SKM-1 treated with dmso at 0.1 percent for 144 hours (cell line): Measurements from ENCODE around the gene AVPR2.

ENCODE experiments used
- DNase-seq: peaks from one replicate; lab custom pipeline; 2025; ENCODE audit not compliant: unreplicated experiment; lab: John Stamatoyannopoulos, UW

The AVPR2 gene

DNA sequence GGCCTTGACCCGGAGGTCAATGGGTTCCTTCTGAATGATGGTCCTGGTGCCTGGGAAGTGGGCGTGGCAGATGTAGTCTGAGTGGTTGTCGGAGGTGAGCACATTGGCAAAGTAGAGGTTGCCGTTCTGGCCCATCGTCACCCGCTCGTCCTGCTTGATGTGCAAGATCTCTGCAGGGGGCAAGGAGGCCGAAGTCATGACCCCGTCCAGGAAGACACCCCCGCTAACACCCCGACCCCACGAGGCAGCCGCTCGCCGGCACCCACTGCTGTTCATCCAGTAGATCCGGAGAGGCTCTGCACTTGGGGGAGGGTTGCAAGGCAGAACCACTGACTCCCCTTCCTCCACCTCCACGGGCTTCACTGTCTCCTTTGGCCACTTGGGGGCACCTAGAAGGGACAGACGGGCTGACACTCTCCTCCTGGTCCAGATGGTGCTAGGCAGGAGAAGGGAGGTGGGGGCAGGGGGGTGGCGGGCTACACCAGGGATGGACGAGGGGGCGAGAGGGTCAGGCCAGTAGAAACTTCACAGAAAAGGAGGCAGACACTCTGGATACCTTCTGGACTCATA is 33.6 kb upstream of the AVPR2 start:
- DNase-seq, result no peak

DNA sequence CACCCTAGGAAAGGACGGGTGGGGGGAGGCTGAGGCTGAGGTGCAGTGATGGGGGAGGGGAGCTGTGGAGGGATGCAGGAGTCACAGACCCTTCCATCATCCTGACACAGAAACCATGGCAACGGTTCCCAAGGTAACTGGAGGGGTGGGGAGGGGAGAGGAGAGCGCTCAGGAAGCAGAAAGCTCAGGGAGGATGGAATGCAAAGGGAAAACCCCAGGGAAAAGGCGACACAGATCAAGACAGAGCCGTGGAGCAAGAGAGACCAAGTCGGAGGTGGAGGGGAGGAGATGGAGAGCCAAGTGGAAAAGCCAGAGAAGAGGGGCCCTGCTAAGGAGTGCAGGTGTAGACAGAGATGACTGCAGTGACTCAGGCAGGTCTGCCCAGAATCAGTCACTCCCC is 33.0 kb upstream of the AVPR2 start:
- DNase-seq, result no peak

DNA sequence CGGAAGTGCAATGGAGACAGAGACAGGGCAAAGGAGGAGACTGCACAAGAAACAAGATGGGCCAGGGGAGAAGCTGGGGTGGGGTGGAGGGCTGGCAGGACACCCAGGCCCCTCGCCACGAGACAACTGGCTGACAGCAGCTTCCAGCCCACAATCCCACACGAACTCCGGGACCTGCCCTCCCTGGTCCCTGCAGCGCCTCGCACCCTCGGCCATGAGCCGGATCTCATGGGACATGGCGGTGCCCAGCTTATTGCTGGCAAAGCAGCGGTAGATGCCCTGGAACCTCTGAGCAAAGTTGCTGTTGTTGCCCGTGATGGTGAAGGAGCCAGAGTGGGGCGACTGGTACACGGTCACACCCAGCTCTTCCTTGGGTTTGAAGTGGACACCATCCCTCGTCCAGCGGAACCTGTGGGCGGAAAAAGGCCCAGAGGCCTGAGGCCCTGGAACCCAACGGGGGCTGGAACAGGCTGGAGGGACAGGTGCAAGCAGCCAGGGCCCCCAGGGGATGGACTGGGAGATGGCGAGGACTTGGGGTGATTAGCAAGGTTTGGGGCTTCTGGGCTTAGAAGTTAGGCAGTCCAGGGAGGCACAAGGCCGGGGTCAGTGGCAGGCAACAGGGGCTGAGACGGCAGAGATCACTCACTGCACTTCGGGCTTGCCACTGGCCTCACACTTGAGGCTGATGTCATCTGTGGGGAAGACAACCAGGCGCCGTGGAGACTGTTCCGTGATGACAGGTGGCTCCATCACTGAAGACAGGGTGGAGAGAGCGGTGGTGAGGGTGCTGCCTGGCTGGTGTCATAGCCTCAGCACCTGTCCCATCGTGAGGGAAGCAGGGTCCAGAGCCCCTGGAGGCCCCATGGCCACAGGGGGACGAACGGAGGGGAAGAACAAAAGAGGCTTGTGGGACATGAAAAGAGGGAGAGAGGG is 32.3 kb upstream of the AVPR2 start:
- no peak for DNase-seq

DNA sequence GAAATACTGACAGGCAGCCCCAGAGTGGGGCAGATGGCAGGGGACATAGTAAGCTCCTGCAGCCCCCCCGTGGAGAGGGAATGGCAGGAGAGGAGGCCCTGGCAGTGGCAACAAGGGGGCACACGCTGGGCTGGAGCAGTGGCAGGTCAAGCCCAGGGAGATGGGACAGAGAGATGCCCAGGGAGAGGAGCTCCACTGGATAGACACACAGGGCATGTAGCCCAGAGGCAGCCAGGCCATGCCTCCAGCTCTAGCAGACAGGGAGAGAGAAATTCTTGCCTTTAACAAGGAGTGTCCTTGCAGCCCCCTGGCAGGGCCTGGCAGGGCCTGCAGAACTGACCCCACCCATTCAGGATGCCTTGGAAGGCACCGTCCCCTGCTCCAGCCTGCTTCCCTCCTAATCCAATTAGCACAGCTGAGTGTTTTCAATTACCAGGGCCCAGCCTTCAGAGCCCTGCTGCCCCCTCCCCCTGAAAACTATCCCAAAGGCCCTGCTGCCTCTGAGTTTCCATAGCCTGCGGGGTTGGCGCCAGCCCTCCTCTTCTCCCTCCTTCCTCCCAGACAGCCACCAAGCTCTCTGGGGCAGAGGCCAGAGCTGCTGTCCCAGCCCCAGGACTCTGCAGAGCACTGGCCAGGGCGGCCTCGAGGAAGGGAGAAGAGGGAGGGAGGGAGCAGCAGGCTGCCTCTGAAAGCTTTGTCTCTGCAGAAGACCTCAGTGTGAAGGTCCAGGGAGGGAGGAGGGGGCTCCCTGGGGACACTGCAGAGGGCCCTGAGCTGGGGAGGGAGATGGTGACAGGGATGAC is 31.0 kb upstream of the AVPR2 start:
- DNase-seq, result no peak

DNA sequence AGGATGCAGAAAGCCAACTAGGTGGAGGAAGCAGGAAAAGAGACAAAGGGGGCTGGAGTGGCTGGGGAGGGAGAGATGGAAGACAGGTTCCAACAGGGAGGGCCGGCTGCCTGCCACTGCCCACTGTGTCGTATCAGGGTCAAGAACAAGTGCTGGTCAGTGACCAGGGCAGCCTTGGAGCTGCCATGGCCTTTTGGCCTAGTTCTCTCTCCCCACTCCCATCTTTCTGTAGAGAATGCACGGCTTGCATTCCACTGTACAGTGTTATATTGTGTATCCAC is 30.4 kb upstream of the AVPR2 start:
- no peak for DNase-seq

DNA sequence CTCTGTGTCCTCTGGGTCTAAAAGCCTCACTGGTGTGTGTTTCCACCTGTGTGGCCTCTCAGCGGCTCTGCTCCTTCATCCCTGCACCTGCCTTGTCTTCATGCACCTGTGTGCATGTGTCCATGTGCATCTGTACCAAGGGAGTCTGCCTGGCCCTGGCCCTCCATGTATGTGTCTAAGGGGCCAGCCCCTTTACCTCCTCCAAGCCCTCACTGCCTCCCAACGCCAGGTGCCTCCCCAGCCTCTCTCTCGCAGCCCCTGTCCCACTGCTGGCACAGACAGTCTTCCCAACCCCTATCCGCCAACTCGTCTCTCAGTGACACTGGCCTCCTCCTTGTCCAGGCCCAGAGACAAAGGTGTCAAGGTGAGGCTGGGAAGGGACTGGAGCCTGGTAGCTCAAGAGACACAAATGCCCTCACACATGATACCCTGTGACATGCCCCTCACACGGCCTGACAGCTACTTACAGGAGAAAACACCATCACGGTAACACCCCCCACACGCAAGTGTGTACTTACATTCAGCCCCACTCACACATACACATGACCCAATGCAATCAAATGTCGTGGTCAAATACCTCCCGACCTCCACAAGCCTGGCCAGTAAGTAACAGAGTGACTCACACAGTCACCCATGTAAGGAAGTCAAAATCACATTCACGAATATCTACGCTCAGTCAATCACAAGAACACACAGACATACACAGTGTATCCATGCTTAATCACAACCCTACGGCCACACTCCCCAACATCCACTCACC is 29.9 kb upstream of the AVPR2 start:
- DNase-seq, result no peak

DNA sequence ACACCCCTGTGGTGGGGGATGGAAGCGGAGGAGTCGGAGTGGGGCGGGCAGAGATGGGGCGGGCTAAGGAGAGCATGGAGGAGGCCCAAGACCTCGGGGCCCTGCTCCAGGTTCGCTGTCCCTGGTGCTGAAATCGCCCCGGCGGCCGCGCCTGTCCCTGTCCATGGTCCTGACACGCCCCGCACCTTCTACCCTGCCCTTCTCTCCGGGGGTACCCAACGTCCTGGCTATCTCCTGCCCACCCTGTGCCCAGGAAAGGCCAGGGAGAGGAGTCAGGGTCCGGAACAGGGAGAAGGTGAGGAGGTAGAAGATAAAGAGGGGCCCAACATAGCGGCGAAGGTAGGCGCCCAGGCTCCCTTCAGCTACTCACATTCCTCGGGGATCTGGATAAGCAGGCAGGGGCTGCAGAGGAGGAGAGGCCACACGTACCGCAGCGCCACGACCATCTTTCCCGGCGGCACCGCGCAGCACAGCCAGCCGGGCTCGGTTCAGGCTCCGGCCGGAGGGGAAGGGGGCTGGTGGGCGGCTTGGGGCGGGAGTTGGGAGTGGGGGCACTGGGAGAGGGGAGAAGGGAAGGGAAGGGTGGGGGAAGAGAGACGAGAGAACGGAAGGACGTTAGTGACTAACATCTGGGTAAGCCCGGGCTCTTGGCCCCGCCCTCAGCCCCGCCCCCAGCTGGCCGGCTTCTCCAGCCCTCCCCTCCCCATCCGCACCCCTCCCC is 28.9 kb upstream of the AVPR2 start:
- no peak for DNase-seq

DNA sequence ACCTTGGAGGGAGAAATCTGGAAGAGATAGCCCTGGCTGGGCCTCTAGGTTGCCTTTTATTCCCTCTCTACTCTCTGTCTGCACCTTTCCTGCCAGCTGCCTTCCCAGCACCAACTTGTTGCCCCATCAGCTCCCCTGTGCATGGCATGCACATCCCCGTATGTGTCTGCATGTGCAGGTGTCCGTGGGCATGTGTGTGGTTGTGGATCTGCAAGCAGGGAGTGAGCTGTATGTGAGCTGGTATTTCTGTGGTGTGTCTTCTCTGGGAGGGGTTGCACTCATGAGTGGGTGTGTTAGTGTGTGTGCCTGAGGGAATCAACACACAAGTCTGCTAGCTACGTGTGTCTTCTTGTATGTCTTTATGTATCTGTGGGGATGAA is 28.4 kb upstream of the AVPR2 start:
- DNase-seq, result no peak

DNA sequence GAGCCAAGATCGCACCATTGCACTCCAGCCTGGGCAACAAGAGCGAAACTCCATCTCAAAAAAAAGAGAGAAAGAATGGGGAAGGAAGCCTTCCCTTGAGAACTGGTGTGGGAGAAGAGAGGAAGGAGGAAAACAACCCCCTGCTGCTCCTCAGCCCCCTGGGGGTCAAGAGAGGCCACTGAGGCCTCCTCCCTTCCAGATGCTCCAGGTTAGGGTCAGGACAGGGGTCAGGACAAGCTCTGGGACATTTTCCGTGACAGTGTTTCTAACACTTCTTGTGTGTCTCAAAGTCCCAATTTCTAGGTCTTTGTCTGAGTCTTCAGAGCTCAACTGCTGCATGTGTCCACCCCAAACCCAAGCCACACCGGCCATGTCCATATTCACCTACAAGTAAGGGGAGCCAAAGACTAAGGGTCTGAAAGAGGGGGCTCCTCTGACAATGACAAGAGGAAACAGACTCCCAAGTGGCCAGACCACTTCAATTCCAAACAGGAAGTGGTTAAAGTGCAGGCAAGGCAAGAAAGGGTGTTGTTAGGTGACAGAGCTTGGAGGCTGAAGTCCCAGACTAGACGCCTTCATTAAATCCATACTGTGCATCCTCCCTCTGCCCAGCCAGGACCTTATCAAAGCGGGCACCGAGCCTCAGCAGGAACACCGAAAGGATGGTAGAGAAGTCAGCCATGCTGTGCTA is 26.8 kb upstream of the AVPR2 start:
- no peak for DNase-seq

DNA sequence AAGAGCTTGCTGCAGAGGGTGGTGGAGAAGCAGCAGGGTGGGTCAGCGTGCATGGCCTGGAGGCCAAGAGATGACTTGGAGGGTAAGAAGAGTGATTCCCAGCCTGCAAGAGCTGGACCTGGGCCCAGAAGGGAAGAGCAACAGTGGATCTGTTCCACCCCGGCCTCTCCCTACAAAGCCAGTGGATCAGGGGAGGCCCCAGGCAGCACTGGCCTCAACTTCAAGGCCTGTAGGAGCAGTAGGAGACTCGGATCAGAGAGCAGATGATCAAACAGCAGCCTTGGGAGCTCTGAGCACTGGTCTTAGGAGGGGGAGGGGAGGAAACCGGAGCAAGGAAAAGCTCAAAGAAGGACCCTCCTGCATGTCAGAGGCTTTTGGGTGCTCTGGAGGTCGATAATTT is 26.1 kb upstream of the AVPR2 start:
- DNase-seq, result no peak

DNA sequence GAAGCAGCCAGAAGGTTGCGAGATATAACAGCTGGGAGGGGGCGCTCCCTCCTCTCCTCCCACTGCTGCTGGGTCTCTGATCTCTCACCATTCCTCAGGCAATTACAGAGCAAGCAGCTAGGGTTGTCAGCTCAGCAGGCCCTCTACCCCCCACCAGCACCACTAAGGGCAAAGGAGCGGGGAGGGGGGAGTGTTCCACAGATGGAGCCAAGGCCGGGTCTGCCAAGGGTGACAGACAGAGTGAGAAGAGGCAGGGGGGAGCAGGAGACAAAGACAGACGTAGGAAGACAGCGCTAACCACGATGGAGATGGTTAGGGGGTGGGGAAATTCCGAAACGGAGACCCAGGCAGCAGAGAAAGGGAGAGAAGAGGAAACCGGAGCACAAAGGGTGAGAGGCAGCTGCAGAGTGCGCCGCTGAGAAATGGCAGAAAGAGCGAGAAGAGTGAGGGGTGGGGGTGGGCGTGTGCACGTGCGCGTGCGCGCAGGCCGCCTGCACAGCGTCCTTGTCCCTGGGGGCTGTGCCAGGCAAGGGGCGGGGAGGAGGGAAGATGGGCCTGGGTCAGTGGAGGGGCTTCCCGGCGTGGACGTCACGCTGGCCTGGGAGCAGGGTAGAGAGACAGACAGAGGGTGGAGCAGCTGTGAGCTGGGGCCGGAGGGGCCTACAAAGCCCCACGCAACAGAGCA is 25.4 kb upstream of the AVPR2 start:
- no peak for DNase-seq

DNA sequence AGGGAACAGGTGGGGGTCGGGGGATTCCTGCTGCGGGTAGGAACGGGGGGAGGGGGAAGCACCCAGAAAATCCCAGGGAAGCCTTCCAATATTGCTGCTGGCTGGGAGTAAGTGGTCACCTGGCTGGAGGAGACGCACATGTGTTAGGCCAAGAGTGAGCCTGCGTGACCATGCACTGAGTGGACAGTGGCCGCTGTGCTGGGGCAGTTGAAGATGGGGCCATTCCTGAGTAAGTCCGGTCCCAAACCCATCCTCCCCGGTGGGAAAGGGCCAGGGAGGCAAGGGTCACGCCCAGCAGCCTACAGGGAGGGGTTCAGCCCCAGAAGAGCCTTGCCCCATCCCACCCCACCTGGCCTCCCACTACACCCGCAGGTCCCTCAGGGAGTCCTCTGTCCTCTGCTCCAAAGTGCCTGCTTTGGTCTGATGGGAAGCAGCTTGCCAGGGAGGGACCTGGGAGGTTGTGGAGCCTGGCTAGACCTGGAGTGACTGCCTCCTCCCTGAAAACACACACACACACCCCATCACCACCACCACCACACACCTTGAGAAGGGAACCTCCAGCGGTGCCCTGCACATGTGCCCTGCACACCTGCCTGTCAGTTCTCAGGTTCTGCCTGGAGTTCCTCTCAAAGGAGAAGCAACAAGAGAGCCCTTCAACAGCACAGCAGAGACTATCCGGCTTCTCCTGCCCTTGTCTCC is 24.6 kb upstream of the AVPR2 start:
- no peak for DNase-seq

DNA sequence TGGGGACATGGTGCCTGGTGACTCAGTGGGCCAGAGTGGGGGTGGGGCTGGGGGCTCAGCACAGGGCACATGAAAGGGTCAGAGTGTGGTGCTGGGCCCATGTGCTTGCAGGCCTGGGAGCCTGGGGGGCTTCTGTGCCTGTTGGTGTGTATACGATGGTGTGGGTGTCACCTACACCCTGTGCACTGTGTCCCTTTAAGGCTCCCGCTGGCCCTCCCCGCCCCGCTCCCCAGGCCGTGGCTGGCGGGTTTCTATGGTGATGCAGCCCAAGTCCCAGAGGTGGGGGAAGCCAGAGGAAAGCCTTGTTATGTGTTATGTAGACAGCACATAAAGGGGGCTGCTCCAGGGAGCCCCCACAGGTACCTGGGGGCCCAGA is 24.0 kb upstream of the AVPR2 start:
- DNase-seq, result no peak

DNA sequence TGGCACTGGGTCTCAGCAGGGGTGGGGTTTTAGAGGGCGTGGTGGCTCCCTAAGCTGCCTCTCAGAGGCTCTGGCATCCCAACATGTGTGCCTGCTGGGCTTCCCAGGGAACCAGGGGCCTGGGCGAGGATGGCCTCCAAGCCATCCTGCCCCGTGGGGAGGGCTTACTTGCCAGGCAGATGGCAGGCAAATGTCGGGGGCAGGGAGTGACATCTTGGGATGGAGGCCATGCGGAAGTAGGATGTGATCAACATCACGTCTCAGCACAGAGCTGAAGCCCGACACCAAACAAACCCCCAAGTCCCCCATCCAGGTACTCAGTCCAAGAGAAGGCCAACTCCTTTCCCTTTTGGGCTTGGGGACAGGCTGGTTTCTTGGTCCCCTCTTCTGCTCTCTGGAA is 23.2 kb upstream of the AVPR2 start:
- DNase-seq, result no peak

DNA sequence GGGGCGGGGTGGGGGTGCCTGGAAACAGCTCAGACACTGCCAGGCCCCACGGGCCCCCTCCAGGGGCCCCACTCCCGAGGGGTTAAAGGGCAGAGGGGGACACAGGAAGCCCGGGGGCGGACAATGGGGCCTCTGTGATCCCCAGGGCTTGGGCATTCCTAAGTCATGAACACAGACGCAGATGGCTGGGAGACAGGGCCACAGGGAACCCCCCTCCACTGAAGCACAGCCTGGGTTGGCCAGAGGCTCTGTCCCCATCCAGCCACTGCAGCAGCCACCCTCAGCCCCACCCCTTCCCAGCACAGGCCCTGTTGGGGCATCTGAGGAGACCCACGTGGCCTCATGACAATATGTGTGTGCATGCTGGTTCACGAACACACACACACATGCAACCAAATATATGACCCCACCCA is 22.4 kb upstream of the AVPR2 start:
- DNase-seq, result no peak

DNA sequence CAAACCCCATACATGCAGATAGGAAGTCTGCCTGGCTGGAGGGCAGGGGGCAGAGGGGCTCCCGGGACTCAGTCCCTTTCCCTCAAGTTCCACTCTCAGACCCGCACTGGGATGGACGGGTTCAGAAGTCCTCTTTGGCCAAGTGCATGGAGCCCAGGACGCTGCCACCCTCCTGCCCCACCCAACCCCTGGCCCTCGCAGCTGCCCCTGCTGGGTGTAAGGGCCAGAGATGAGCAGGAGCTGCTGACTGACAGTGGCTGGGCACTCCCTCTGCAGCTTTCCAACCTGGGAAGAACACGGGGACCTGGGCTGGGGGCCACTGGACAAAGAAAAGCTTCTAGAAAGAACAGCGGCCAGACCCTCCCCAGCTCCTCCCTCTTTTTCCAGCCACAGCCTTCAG is 21.9 kb upstream of the AVPR2 start:
- DNase-seq, result no peak

DNA sequence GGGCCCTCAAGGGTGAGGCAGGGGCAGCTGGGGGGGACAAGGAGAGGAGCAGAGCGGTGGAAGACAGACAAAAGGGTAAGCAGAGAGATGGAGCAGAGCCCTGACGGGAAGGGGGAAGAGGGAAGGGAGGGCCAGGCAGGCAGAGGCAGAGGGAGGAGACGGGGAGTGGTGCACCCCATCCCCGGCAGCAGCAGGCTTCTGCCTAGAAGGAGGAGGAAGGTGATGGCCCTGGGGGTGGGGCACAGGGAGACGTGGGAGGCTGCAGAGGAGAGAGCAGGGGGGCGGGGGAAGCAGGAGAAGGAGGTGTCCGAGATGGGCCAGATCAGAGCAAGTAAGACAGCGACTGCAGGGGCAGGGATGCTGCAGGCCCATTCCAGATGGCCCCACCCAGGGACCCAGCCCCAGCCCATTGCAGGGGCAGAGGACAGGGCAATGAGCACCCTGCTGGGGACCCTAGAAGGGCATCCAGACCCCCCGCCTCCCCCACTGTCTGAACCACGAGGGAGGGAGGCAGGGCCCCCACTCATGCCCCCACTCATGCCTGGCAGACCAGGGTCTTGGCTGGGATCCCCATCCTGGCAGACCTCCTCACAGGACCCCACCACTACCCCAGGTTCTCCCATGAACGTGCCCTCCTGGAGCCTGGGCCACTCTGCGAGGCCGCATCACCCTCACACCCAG is 21.2 kb upstream of the AVPR2 start:
- no peak for DNase-seq

DNA sequence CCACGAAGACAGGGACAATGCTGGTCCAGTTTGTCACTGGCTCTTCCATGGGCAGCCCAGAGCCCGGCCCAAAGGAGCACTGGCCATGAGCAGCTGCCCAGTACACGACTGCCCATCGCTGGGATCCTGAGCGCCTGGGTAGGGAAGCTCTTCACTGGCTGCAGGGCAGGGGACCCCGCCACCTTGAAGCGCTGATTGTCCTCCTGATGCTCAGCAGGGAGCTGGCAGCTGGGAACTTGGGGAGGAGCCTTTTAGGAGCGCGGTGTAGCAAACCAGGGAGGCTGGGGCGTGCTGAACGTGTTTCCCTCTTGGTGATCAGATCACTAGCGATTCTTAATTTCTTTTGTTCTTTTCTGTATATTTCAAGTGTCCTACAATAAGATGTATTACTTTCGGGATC is 20.3 kb upstream of the AVPR2 start:
- DNase-seq, result no peak

DNA sequence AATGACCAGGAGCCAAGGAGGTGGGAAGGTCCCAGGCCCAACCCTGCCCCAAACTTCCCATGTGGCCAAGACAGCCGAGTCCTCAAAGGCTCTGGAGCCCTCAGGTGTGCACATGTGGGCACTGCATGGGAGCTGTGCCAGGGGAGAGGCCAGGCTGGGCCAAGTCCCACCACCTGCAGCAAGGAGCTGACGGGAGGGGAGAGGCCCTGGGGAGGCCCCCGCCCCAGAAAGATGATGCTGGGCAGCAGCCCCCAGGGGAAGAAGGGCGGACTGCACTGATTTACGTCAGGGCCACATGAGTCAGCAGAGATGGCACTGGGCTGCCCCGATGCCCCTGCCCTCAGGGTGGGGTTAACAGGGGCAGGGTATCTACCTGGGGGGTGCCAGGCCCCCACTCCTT is 19.9 kb upstream of the AVPR2 start:
- no peak for DNase-seq
